Activated T-cell treated with anti-CD3 and anti-CD28 coated beads for 48 hours (primary cell): ENCODE results near the gene MRNIP.

ENCODE experiments used
- DNase-seq: peaks from one replicate; pipeline ENCODE4 v3.0.0-alpha.2; 2020; ENCODE audit warnings: low read depth

MRNIP gene

DNA sequence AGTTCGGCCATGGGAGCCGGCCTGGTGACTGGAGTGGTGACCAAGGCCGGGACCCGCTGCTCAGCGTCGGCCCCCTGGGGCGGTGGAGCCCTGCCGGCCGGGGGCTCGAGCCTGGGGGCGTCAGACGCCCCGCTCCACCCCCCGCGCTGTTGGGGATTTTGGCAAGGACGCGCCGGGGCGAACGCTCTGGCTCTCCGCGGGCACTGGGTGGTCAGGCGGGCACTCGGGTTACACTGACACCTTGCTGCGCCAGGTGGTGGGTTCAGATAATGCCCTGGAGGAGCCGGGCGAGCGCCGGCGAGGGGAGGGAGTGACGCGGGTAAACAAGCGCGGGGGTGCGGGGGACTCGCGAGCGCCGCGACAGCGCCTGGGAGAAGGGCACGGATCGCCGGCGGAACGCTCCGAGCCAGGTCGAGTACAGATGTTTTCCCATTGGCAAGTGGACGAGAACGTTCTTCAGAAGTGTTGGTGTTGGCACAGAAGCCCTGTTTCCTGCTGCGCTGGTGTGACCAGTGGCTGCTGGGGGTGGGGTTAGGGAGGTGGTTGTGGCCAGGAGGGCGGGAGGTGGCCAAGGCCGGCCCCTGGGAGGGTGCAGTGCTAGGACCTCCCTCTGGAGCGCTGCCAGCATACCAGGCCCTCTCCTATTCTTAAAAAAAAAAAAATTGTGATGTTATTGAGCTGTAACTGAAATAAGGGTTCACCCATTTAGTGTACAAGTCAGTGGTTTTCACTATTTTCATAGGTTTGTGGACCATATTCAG is 37.1 kb downstream of the MRNIP start:
- DNase-seq, result peak; percentile 81

DNA sequence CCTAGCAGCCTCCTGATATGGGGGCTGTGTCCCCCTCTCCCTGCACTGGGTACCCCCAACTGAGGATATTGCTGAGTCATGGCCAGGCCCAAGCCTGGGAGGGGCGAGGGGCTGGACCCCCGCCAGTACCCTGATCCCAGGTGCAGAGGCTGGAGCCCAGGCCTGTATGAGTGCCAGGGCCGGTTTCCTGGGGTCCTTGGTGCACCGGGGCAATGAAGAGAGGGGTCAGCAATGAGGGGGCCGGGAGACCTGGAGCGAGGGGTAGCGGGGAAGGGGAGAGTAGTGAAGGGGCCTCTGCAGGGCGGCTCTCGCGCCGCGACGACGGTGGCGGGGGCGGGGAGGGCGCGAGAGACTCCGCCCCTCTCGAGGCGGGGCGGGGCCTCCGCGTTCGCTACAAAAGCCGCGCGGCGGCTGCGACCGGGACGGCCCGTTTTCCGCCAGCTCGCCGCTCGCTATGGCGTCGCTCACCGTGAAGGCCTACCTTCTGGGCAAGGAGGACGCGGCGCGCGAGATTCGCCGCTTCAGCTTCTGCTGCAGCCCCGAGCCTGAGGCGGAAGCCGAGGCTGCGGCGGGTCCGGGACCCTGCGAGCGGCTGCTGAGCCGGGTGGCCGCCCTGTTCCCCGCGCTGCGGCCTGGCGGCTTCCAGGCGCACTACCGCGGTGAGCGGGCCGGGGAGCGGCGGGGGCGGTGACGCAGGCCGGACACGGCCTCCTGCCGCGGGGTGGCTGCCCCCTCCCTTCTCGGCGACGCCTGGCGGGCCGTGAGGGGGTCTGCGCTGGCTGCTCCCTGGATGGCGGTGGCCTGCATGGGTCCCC is 37.9 kb downstream of the MRNIP start, which contains the start of gene SQSTM1:
Gene SQSTM1, plus strand, starts transcription at position 423 of the 815 bp plus-strand sequence. Its CDS starts 32 bp downstream, at position 455.
- DNase-seq, result peak; percentile 85

DNA sequence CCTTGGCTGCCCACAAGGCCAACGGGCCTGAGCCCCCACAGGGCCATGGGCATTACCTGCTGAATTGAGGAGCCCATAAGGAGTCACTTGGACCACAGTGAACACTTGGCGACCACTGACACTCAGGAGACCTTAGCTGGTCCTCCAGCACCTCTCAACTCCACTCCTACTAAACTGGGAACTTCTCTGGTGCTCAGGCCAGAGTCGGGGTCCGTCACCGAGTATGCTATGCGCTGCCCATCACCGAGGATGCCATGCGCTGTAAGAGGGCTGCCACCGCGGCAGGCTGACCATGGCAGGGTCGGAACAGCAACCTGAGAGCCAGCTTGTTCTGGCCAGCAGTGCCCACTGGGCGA is 38.5 kb downstream of the MRNIP start:
- DNase-seq, result no peak

DNA sequence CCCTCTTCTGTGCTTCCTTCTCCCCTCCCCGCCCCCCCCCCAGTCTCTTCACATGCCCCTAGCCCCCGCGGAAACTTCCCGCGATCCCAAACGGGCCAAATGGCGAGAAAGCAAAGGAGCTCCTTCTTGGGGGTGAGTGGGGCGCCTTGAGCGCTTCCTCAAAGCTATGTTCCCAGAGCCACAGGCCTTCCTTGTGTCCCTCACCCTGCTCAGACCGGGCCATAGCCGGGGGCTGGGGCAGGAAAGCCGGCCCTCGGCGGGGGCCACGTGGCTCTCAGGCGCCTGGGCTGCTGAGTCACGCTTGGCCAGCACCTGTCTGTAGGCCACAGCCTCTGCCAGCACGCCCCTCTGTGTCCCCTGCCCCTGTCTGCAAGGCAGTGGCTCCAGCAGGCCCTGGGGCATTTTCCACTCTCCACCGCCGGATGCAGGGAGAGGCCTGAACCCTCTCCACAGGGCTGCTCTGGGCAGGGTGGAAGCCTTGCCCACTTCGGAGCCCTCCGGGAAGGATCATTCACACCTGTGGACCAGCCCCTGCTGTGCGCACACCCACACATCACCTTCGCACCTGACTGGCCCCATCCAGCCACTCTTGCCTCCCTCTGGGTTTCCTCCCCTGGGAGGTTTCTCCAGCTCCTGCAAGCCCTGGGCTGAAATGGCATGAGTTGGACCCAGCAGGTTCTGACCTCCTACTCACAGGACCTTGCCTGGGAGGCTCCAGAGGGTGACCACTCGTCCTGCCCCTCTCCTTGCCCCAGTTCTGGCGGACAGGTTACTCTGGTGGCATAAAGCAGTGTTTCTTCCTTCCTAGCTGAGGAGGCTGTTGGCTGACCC is 39.1 kb downstream of the MRNIP start:
- no peak for DNase-seq

DNA sequence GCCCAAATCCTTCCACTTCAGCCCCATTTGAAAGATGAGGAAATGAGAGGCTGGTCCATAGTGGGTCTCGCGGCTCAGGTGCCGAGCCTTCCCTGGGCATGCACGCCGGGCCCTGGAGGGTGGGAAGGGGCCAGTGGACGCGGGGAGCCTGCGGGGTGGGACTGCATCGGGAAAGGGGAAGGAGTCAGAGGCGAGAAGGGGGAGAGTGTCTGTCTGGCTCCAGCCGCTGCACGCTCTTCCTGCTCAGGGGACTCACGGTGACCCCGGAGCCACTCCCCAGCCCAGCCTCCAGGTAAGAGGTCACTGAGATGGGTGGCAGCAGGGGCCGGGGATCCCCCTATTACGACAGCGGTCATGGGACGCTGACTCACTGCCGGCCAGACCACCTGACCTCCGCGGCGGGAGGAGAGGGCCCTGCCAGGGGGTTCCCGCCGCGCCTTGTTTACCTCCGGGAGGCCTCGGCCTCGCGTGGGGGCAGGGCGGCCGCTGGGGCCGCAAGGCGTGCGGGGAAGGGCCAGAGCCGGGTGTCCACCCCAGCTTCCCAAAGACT is 39.8 kb downstream of the MRNIP start:
- peak; percentile 82 for DNase-seq

DNA sequence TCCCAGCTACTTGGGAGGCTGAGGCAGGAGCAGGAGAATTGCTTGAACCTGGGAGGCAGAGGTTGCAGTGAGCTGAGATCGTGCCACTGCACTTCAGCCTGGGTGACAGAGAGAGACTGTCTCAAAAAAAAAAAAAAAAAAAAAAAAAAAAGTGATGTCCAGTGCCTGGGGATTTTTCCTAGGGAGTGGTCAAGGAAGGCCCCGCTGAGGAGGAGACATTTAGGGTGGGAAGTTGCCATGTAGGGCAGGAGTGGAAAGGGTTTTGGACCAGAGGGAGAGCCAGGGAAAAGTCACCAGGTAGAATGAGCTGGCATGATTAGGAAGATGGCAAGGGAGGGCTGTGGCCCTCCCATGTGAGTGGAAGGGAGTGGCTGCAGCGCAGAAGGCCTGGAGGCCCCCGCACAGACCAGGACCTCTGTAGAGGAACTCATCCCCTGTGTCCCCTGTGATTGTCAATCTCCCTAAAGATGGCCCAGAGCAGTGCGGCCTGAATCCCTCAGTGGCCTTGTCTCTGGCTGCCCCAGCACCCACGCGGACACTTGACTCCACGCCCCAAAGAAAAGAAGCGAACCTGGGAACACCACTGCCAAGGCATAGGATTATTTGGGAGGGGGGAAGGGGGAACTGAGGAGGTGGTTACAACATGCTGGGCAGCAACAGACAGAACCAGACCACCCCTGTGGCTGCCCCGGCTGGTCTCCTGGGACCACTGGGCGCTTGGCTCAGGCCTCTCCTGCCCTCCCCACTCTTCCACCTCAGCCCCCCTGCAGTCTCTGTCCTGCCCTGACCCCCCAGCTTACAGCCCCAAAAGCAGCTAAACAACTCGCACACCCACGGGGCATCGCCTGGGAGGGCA is 40.5 kb downstream of the MRNIP start:
- no peak for DNase-seq

DNA sequence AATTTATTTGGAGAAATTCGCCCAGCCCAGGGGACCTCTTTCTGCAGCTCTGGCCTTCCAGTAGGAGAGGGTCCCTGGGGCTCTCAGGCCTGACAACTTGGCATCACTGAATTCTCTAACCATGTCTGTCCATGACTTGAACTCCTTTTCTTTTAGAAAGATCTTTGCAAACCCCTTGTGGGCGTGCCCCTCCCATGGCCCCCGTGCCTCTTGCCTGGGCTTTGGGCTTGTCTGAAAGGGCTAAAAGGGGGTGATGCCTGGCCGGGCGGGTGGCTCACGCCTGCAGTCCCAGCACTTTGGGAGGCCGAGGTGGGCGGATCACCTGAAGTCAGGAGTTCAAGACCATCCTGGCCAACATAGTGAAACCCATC is 41.2 kb downstream of the MRNIP start:
- no peak for DNase-seq

DNA sequence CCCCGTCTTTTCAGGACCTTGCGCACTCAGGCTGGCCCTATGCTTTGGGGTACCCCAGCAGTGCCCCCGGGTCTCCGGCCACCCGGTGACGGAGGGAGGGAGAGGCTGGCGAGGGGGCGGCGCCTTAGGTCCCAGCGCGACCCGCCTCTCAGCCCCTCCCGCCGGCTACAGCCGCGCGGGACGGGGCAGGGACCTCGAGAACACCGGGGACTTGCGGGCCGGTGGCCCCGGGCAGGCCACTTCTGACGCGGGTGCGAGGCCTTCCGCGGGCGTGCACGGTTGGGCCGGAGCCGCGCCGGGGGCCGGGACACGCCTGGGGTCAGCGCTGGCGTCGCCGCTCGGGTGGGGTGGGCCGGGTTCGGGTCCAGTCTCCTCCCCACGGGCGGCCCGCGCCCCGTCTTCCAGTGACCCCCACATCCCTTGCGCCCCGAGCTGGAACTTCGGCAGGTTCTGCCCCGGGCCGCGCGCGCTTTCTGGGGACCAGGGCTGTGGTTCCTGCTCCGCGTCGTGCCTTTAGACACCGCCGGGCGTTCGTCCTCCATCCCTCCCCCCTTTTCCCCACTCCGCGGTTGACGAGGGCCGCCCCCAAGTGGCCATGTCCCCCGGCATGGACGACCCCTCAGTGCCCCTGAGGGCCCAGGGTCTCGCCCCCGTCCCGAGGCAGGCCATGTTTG is 41.7 kb downstream of the MRNIP start:
- no peak for DNase-seq

DNA sequence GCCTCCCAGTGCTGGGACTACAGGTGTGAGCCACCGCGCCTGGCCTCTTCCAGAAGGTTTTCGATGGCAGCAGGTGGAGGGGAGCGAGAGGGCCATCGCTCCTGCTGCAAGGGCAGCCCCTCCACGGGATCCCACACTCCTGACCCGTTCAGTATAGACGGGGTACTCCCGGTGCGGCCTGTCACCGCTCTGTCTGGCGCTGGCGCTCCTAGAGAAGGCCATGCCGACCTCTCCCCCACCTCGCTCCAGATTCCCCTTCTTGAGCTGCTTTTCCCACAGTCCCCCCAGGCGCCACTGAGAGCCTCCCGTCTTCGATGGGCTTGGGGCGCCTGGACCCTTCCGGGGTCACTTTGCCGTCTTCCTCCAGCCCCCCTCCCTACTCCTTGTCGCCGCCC is 42.2 kb downstream of the MRNIP start:
- no peak for DNase-seq

DNA sequence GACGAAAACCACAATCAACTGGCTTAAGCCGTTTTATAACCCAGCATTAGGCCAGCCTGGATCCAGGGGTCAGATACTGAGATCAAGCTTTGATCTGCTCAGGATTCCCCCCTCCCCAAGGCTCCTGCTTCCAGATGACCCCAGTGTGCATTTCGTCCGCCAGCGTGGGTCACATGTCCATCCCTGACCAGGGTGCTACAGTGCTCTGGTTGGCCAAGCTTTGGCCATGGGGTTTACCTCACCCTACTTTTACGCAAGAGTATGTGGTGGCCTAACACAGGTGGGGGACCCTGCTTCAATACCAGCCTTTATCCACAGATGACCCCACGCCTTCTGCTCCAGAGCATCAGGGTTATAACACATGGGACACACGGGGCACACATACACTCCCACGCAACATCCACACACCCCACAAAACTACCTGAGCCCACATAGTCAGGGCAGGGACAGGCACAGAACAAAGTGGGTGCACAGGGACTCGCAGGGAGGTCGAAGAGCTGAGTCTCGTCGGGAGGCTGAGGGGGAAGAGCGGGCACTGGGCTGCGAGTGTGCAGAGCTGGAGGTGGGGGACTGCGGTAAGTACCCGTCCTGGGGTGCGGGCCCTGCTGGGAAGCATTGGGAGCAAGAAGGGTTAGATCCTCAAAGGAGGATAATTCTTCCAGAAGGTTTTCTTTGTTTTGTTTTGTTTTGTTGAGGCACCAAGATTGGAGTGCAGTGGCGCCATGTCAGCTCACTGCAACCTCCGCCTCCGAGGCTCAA is 42.9 kb downstream of the MRNIP start:
- no peak for DNase-seq

DNA sequence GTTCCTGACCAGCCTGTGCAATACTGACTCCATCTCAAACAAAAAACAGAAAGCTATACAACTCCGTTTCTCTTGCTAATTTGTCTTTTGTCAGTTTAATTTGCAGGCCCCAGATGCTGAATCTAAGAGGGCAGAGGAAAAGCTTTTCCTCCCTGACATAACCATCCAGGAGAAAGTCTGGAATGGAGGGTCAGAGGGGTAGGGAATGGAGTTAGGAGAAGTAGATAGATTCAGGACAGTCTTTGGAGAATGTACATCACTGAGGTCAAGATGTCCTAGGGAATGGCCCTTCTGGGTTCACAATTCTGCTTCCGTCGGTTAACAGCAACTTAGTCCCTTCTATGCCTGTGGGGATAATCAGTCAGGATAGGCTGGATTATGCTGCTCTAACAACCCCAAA is 44.5 kb downstream of the MRNIP start:
- no peak for DNase-seq

DNA sequence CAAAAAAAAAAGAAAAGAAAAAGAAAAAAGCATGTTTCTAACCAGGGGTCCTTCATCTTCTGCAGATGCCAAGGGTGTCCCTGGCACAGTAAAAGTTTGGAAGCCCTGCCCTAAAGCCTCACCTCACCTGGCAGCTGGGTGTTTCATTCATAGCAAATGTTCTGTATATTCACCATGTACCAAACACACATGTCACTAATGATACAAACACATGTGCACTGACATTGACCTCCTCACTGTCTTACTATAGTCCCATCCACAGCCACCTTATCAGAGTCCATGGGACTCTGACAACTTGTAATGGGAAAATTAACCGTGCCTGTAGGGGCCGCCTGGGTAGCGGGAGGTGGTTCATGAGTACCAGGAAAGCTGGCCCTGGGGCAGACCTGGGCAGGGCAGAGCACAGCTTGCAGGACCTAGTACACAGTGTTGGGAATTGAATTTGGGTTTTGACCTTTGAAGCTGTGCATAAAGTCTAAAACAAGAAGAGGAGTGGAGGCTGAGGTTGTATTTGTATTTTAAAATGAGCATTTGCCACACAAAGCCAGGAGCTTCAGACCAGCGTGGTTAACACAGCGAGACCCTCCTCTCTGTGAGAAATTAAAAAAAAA is 45.5 kb downstream of the MRNIP start:
- no peak for DNase-seq

DNA sequence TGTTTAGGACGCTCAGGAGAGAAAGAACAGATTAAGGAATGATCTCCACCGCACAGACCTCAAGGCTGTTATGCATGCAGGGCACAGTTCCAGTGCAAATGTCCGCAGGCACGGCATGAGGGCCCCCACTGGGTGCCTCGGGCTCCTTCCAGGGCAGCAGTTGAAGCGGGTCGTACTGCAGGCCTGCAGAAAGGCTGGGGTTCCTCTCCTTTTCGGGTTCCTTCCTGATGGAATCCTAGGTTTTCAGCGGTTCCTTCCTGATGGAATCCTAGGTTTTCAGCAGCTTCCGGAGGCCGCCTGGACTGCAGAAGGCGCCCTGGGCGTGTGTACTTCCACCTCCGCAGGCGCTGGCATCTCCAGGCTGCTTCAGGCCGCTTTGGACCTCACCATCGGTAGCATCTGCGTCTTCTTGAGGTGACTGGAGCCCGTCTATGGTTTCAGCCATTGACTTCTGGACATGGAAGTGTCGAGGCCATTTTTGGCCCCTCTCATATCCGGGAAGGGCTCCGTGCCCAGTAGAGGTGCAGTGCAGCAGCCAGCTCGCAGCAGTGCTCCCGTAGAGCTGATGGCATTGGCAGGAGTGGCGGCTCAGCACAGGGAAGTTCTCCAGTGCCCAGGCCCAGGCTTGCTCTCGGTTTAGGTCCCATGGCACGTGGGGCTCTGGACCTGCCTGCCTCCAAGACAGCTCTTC is 46.3 kb downstream of the MRNIP start:
- no peak for DNase-seq

DNA sequence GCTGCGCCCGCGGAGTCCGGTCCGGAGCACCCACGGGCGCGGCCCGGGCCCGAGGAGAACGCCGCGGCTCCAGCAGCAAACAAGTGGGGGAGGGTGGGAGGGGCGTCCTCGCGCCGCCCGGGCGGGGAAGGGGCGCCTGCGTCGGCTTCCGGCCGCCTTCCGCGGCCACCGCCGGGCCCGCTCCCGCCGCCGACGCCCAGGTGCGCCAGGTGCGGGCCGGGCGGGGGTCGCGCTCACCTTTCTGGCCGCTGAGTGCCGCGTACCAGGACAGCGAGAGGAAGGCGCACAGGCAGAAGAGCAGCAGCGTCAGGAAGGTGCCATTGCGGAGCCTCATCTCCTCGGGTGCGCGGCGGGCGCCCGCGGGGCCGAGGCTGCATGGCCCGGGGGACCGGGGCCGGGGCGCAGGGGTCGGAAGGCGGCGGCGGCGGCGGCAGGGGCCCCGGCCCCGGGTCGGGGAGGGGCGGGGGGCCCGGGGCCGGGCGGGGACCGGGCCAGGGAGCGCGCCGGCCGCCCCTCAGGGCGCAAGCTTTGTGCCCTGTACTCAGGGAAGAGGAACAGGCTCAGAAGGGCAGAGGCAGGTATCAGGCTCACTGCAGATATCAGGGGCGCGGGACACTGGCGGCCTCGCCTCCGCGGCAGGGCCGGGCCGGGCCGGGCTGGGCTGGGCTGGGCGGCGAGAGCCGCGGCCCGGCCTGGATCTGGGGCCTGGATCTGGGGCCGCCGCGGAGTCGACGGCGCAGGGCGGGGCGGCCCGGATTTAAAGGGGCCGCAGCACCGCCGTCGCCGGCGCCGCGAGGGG is 52.2 kb downstream of the MRNIP start, which contains the start of gene MGAT4B:
Gene MGAT4B, minus strand, starts transcription at position 617 of the 799 bp plus-strand sequence. Its CDS starts 283 bp downstream, at position 334.
- DNase-seq, result peak; percentile 68

DNA sequence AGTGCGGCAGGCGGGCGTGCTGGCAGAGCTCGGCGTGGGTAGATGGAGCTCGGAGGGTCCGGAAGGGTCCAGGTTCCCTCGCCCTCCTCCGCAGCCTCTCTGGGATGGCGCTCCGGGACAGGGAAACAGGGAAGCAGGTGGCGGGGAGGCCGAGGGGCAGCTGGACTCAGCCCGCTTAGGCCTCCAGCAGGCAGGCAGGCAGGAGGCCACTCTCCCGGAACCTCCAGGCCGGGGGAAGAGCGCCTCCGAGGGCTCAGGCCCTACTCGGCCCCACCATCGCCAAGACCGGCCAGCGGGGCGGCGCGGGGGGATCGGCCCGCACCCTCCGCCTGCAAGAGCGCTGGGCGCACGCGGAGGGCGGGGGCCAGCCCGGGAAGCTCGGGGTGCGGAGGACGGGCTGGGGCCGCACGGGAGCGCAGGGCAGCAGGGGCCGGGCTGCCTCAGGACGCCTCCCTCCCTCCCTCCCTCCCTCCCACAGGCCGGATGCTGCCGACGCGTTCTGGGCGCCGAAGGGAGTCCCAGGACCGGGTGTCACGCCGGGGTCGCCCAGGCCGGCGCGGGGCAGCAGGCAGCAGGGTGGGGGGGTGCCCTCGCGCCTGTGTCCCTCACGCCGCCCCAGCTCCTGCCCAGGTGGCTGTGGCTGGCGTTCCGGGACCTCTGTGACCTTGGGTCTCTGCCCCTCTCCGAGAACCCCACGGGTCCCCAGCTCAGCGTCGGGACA is 52.9 kb downstream of the MRNIP start:
- no peak for DNase-seq

DNA sequence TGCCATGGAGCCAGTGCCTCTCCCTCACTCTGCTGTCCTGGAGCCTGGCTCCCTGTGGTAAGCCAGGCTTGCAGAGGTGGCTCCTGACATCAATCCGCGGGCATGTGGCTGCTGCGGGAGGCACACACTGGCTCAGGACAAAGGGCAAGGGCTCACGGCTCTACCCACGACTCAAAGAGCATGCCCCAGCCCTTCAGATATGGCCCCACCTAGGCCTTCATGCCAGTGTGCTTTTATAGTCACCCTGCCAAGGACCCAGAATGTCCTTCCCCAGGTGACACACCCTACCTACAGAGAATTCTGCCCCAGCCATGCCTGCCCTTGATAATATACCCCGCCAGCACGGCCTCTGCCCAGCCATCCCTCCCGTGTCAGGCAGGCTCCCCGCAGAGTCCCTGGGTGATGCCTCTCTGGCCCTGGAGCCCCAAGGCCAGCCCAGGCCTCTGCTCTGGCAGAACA is 53.5 kb downstream of the MRNIP start:
- no peak for DNase-seq

DNA sequence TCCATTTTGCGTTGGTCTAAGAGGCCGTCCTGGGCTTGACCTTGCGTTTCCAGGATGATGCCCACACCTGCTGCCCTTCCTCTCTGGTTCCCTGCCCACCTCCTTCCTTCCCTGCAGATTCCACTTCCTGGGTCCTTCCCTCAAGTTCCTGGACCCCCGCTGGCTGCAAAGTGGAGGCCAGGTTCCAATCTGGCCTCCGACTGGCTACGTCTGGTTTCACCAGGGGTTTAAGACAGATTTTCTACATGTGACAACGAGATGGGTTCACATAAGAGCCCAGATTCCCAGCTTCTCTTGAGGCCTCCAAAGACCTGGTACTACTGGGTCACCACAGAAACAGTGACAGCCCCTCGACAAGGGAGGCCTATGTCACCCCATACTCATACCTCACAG is 54.1 kb downstream of the MRNIP start:
- no peak for DNase-seq
